Stomach (tissue), 4 donors: Measurements from ENCODE around the gene OLIG2.

Experiments used
- CTCF ChIP-seq, 7 experiments: fragments of 450-650 bp in 4 of 7; fragments of 200-600 bp in 3 of 7; sonication (generic) in 3 of 7; IDR thresholded peaks; one replicate each; pipeline ENCODE4 v1.5.1; 2016 to 2019; ENCODE audit warnings: antibody characterized with exemption in 7 of 7, control low read depth in 2 of 7, mild to moderate bottlenecking in 1 of 7
- POLR2A ChIP-seq, 4 donors: fragments of 450-650 bp; IDR thresholded peaks; one replicate each; pipeline ENCODE4 v1.6.1; 2016; ENCODE audit warnings: antibody characterized with exemption in 4 of 4, control low read depth in 2 of 4, mild to moderate bottlenecking in 1 of 4, moderate library complexity in 1 of 4

- TF ChIP-seq CTCF (IDR thresholded peaks at IDR 0.05) (no peak), POLR2A (IDR thresholded peaks at IDR 0.05) (no peak)
Observed at GRCh38 chr21:33010931-33011330, 14.8 kb upstream of the OLIG2 start.
